Panc1 (cell line): ENCODE data around the gene TRMT11. TPM values are rescaled to one million over a fixed set of nuclear protein-coding genes. Genes with fewer than 3 reads are reported as not detected.

ENCODE experiments used
- ATAC-seq: fragments of 200-7000 bp; cut with Tn5 transposase; 2 replicates; pipeline ENCODE4 v1.9.1; 2020; ENCODE audit warnings: mild to moderate bottlenecking, moderate library complexity
- BruUV-seq: library from RNA; stranded (reverse); fragments of 400-500 nt; replicated peaks from 2 replicates; lab custom pipeline; 2021; lab: Mats Ljungman, UMichigan
- CTCF ChIA-PET: fragments of 300-600 bp; sonication (Branson Sonifier 250); formaldehyde crosslinking; loops from one replicate; lab custom pipeline; 2022; ENCODE audit warnings: antibody characterized with exemption; lab: Charles Lee
- POLR2A ChIA-PET: fragments of 300-600 bp; sonication (Branson Sonifier 250); formaldehyde crosslinking; loops from one replicate; lab custom pipeline; 2022; ENCODE audit warnings: antibody characterized with exemption; lab: Charles Lee
- DNase-seq: peaks from one replicate; pipeline ENCODE4 v3.0.0-alpha.2; 2010; ENCODE audit warnings: low read depth, low spot score
- H3K27ac ChIP-seq: 2 replicates; pipeline ENCODE4 v1.5.1; 2011; ENCODE audit warnings: mild to moderate bottlenecking, low read length, inconsistent platforms
- H3K27me3 ChIP-seq: fragments of 200-500 bp; sonication (Bioruptor generic); 2 replicates; pipeline ENCODE4 v1.6.0; 2014; ENCODE audit warnings: low read length, inconsistent platforms; ENCODE audit not compliant: control insufficient read depth, insufficient read depth
- H3K36me3 ChIP-seq: fragments of 200-500 bp; sonication (Bioruptor generic); 2 replicates; pipeline ENCODE4 v1.5.1; 2014; ENCODE audit warnings: inconsistent platforms, mild to moderate bottlenecking, low read length, moderate library complexity; ENCODE audit not compliant: control insufficient read depth, insufficient read depth
- H3K4me1 ChIP-seq: 2 replicates; pipeline ENCODE4 v1.5.1; 2011; ENCODE audit warnings: inconsistent platforms, mild to moderate bottlenecking, low read length, moderate library complexity; ENCODE audit not compliant: control insufficient read depth, insufficient read depth
- H3K4me3 ChIP-seq, 2 experiments: 2 replicates each; pipeline ENCODE4 v1.5.1; 2011 to 2012; ENCODE audit warnings: low read depth in 2 of 2, low read length in 2 of 2, mild to moderate bottlenecking in 2 of 2, inconsistent platforms in 1 of 2, moderate library complexity in 1 of 2
- H3K9me3 ChIP-seq: fragments of 200-500 bp; sonication (Bioruptor generic); 2 replicates; pipeline ENCODE4 v1.5.1; 2014; ENCODE audit warnings: low read depth, mild to moderate bottlenecking, inconsistent platforms, low read length, moderate library complexity; ENCODE audit not compliant: control insufficient read depth, insufficient read depth
- POLR2AphosphoS5 ChIP-seq: IDR thresholded peaks from 2 replicates; pipeline ENCODE4 v1.6.1; 2012; ENCODE audit warnings: mild to moderate bottlenecking, low read depth, low read length, moderate library complexity
- REST ChIP-seq, 2 experiments: IDR thresholded peaks; 2 replicates each; pipeline ENCODE4 v1.6.1; 2011 to 2012; ENCODE audit warnings: low read depth in 2 of 2, control low read depth in 1 of 2, low read length in 1 of 2, mild to moderate bottlenecking in 1 of 2, moderate library complexity in 1 of 2; ENCODE audit not compliant: insufficient read depth in 1 of 2
- SIN3A ChIP-seq: IDR thresholded peaks from 2 replicates; pipeline ENCODE4 v1.6.1; 2012; ENCODE audit warnings: low read depth, mild to moderate bottlenecking, low read length, moderate library complexity, borderline replicate concordance; ENCODE audit not compliant: insufficient read depth
- TCF7L2 ChIP-seq: IDR thresholded peaks from 2 replicates; pipeline ENCODE4 v1.6.1; 2011; ENCODE audit warnings: mild to moderate bottlenecking, low read depth, low read length, inconsistent platforms
- in situ Hi-C: cut with HindIII; loops from 2 replicates; pipeline ENCODE4 v1.10.0; 2016; ENCODE audit warnings: low sequenced_read_pairs, low pct_unique_long_range_greater_than_20kb
- intact Hi-C: fragments of 100-400 bp; cut with micrococcal nuclease; formaldehyde crosslinking; loops from one replicate; pipeline ENCODE4 v1.10.0; 2022; ENCODE audit not compliant: unreplicated experiment
- total RNA-seq: library from RNA; stranded (reverse); gene quantifications from one replicate; pipeline ENCODE4 v1.2.1, GENCODE V29; 2021; ENCODE audit not compliant: unreplicated experiment
- TF ChIP-seq, protein P1 (sequence below): fragments of 450-650 bp; IDR thresholded peaks from 2 replicates; pipeline ENCODE4 v1.5.1; 2017; ENCODE audit warnings: mild to moderate bottlenecking

TRMT11 gene
- total RNA-seq, 1 experiment from 2014 or later, result 34.3 TPM

GRCh38 chr6:126041516-126041915 lies 55.2 kb downstream of the TRMT11 start:
- no peak overlapping the region for H3K27ac ChIP-seq
- in situ Hi-C loops, result no loop called here
- peaks cover 5% of the 10 kb centered on the region; the same call in 1 of the 2 replicates for H3K4me1 ChIP-seq
- BruUV-seq, result no TSS peak
- ATAC-seq, result no peak
- H3K4me3 ChIP-seq, result no peak overlapping the region
- TF ChIP-seq TCF7L2, result no peak
- TF ChIP-seq REST (IDR thresholded peaks at IDR 0.05; ENCODE audit: insufficient read depth in 1 of 2, low read depth in 2 of 2, low read length in 1 of 2), result no peak
- TF ChIP-seq, protein P1, sequence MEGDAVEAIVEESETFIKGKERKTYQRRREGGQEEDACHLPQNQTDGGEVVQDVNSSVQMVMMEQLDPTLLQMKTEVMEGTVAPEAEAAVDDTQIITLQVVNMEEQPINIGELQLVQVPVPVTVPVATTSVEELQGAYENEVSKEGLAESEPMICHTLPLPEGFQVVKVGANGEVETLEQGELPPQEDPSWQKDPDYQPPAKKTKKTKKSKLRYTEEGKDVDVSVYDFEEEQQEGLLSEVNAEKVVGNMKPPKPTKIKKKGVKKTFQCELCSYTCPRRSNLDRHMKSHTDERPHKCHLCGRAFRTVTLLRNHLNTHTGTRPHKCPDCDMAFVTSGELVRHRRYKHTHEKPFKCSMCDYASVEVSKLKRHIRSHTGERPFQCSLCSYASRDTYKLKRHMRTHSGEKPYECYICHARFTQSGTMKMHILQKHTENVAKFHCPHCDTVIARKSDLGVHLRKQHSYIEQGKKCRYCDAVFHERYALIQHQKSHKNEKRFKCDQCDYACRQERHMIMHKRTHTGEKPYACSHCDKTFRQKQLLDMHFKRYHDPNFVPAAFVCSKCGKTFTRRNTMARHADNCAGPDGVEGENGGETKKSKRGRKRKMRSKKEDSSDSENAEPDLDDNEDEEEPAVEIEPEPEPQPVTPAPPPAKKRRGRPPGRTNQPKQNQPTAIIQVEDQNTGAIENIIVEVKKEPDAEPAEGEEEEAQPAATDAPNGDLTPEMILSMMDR, result no peak
- no peak for TF ChIP-seq POLR2AphosphoS5
- TF ChIP-seq SIN3A, result no peak
- peaks cover 6% of the 10 kb centered on the region; the same call in 1 of the 2 replicates for H3K36me3 ChIP-seq
- no peaks in the 10 kb centered on the region for H3K27me3 ChIP-seq
- intact Hi-C loops, result no loop called here
- ChIA-PET POLR2A (no interaction called here), CTCF (no interaction called here)
- no peaks in the 10 kb centered on the region for H3K9me3 ChIP-seq
- DNase-seq, result no peak

DNA sequence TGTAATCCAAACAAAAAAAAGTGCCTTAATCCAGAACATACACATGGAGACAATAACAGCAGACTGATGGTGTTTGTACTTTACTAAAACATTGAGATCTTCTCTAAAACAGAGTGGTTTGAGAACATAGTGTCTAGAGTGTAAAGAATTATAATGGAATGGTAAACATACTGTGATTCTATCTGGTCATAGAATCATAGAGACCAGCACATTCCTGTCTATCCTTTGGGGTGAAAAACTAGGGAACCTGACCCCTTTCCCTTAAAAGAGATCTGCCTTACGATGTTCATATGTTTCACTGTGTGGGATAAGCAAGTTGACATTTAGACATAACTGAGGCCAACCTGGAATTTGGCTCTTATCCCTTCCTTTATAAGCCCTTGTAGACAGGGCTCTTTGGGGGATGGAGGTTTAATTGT lies 55.7 kb downstream of the TRMT11 start:
- intact Hi-C loops, result no loop called here

More for the DNA sequence above, 55.7 kb downstream of the TRMT11 start:
- peaks cover 6% of the 10 kb centered on the region; the same call in 1 of the 2 replicates for H3K36me3 ChIP-seq
- no TSS peak for BruUV-seq
- in situ Hi-C loops, result no loop called here
- peaks cover 5% of the 10 kb centered on the region; the same call in 1 of the 2 replicates for H3K4me1 ChIP-seq
- no peaks in the 10 kb centered on the region for H3K9me3 ChIP-seq
- TF ChIP-seq SIN3A (no peak), POLR2AphosphoS5 (no peak), TCF7L2 (no peak), REST (IDR thresholded peaks at IDR 0.05; ENCODE audit: insufficient read depth in 1 of 2, low read depth in 2 of 2, low read length in 1 of 2) (no peak)
- TF ChIP-seq, protein P1, result no peak
- H3K4me3 ChIP-seq, result no peak overlapping the region
- ATAC-seq (no peak), DNase-seq (no peak)
- H3K27me3 ChIP-seq, result no peaks in the 10 kb centered on the region
- H3K27ac ChIP-seq, result no peak overlapping the region
- POLR2A ChIA-PET, result no interaction called here
- CTCF ChIA-PET, result no interaction called here
